Mammary epithelial cell (primary cell): ENCODE results near the gene DDX51.

ENCODE experiments used
- CTCF ChIP-seq, 2 donors: IDR thresholded peaks in 1 of 2; conservative IDR thresholded peaks in 1 of 2; 2 replicates each; pipeline ENCODE4 v1.5.1; 2011 to 2012; ENCODE audit warnings: inconsistent platforms in 2 of 2, low read length in 2 of 2, mild to moderate bottlenecking in 2 of 2, control low read depth in 1 of 2, low read depth in 1 of 2; ENCODE audit not compliant: insufficient read depth in 1 of 2; ENCODE audit errors: extremely low read depth in 1 of 2
- EZH2 ChIP-seq: IDR thresholded peaks from 2 replicates; pipeline ENCODE4 v1.6.1; 2012; ENCODE audit warnings: low read length, inconsistent platforms, borderline replicate concordance

- TF ChIP-seq CTCF (conservative IDR thresholded peaks at IDR 0.05 in 1 of 2, IDR thresholded peaks at IDR 0.05 in 1 of 2; ENCODE audit: extremely low read depth in 1 of 2, insufficient read depth in 1 of 2, low read depth in 1 of 2, low read length in 2 of 2), result no peak
- TF ChIP-seq EZH2, result no peak
Measured at GRCh38 chr12:132157733-132158409, 13.8 kb upstream of the DDX51 start.
